BJ (cell line): Measurements from ENCODE around the gene ARHGAP26. TPM values are rescaled to one million over a fixed set of nuclear protein-coding genes. Genes with fewer than 3 reads are reported as not detected.

ENCODE experiments used
- CTCF ChIA-PET: fragments of 350-600 bp; formaldehyde crosslinking; extraction: SDS; loops from one replicate; lab custom pipeline; 2021; ENCODE audit warnings: antibody characterized with exemption, inconsistent platforms; lab: Yijun Ruan, JAX
- POLR2A ChIA-PET: fragments of 300-600 bp; sonication (Branson Sonifier 250); formaldehyde crosslinking; extraction: SDS; loops from one replicate; lab custom pipeline; 2021; ENCODE audit warnings: antibody characterized with exemption; lab: Charles Lee
- DNase-seq: peaks from one replicate; pipeline ENCODE4 v3.0.0-alpha.2; 2011; ENCODE audit warnings: low read depth
- H3K27me3 ChIP-seq: 2 replicates; pipeline ENCODE4 v1.6.0; 2011; ENCODE audit warnings: low read length; ENCODE audit not compliant: control insufficient read depth, insufficient read depth
- H3K36me3 ChIP-seq: 2 replicates; pipeline ENCODE4 v1.5.1; 2011; ENCODE audit warnings: low read length; ENCODE audit not compliant: control insufficient read depth, insufficient read depth
- H3K4me3 ChIP-seq: 2 replicates; pipeline ENCODE4 v1.5.1; 2011; ENCODE audit warnings: low read depth, mild to moderate bottlenecking, control low read depth, low read length
- polyA plus RNA-seq: library from polyadenylated mRNA; depleted of rRNA; stranded (reverse); fragments of >200 nt; gene quantifications from 2 replicates; pipeline ENCODE4 v1.2.3, GENCODE V29; 2011
- TF ChIP-seq, protein P1 (sequence below): IDR thresholded peaks from 2 replicates; pipeline ENCODE4 v1.5.1; 2011; ENCODE audit warnings: low read depth, mild to moderate bottlenecking, control low read depth, inconsistent platforms, low read length, moderate library complexity; ENCODE audit not compliant: insufficient read depth

ARHGAP26 gene
- polyA plus RNA-seq, 1 experiment = 4.8 TPM

DNA sequence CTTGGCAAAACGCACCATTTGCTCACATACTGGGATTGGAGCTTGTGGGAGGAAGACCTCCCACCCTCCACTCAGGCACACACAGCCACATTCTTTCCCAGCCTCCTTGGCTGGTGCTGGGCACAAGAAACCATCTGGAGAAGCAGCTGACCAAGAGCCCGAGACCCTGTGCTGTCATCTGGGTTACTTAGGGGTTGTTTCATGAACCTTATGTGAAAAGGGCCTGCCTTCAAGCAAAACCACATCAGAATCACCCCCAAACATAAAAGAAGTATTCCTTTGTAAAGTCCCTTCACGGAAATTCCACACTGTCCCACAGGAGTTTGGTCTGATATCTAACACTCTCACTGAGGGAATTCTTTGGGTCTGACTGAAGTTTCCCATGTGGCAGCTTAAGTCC is 461.2 kb downstream of the ARHGAP26 start:
- TF ChIP-seq, protein P1, sequence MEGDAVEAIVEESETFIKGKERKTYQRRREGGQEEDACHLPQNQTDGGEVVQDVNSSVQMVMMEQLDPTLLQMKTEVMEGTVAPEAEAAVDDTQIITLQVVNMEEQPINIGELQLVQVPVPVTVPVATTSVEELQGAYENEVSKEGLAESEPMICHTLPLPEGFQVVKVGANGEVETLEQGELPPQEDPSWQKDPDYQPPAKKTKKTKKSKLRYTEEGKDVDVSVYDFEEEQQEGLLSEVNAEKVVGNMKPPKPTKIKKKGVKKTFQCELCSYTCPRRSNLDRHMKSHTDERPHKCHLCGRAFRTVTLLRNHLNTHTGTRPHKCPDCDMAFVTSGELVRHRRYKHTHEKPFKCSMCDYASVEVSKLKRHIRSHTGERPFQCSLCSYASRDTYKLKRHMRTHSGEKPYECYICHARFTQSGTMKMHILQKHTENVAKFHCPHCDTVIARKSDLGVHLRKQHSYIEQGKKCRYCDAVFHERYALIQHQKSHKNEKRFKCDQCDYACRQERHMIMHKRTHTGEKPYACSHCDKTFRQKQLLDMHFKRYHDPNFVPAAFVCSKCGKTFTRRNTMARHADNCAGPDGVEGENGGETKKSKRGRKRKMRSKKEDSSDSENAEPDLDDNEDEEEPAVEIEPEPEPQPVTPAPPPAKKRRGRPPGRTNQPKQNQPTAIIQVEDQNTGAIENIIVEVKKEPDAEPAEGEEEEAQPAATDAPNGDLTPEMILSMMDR = no peak
- Histone ChIP-seq H3K27me3 (no peaks in the 10 kb centered on the region), H3K36me3 (no peaks in the 10 kb centered on the region), H3K4me3 (no peak overlapping the region)
- ChIA-PET POLR2A (no interaction called here), CTCF (no interaction called here)
- DNase-seq = no peak

GRCh38 chr5:143231973-143232812 is 462.0 kb downstream of the ARHGAP26 start:
- TF ChIP-seq, protein P1 = no peak
- DNase-seq = no peak
- Histone ChIP-seq H3K4me3 (no peak overlapping the region), H3K36me3 (no peaks in the 10 kb centered on the region), H3K27me3 (no peaks in the 10 kb centered on the region)
- ChIA-PET CTCF (interaction anchor here (1.4 kb wide), 1 partner anchor 11 kb away, joined by 5 read pairs; no protein-coding TSS in a partner anchor), POLR2A (no interaction called here)

GRCh38 chr5:143233031-143233430 is 462.9 kb downstream of the ARHGAP26 start:
- TF ChIP-seq, protein P1 = no peak
- Histone ChIP-seq H3K27me3 (no peaks in the 10 kb centered on the region), H3K36me3 (no peaks in the 10 kb centered on the region), H3K4me3 (no peak overlapping the region)
- ChIA-PET POLR2A (no interaction called here), CTCF (interaction anchor here (1.4 kb wide), 1 partner anchor 11 kb away, joined by 5 read pairs; no protein-coding TSS in a partner anchor)
- no peak for DNase-seq

DNA sequence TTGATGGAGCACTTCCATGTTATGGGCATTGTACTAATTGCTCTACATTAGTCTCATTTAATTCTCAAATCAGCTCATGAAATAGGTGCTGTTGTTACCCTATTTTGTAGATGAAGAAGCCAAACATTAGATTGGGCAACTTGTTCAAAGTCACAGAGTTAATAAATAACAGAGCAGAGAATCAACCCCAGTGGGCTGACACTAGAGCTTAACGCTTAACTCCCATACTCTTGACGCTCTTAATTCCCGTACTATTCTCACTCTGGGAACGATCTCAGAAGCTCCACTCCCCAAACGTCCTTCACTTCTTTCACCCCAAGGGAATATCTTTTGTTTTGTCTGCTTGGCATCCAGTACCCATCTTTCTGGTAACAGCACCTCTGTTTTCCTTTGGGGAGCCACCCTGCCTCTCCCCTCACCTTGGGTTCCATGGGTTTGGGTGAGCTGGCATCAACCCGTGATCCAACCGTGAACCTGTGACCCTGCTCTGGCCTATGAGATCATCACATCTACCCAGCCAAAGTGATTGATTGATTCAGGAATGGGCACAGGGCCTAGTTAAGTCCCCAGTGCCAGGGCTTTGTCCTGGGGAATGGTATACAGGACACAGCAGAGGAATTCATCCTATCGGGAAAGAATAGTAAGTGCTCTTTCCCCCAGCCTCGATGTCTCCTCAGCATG is 464.1 kb downstream of the ARHGAP26 start:
- CTCF ChIA-PET = no interaction called here
- POLR2A ChIA-PET = no interaction called here

DNA sequence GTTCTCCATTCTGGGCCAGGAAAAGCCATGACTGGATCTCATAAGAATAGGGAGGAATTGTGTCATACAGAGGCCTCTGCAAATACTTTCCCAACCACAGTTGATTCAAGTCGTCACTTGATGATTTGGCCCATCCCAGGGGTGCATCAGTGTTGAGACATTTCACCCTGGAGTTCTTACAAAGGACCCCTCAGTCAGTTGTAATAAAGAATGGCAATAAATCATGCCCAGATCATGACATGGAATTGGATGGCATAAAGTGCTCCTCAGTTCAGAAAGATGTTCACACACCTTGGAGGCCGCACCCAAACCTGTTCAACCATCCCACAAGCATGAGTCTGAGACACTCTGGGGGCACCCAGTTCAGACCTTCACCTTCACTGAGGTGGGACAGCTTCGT is 465.2 kb downstream of the ARHGAP26 start:
- ChIA-PET CTCF (interaction anchor here (0.7 kb wide), 1 partner anchor 31 kb away, joined by 3 read pairs; no protein-coding TSS in a partner anchor), POLR2A (no interaction called here)
- TF ChIP-seq, protein P1 = no peak
- no peaks in the 10 kb centered on the region for H3K36me3 ChIP-seq
- H3K27me3 ChIP-seq = no peaks in the 10 kb centered on the region
- H3K4me3 ChIP-seq = no peak overlapping the region
- peak; percentile 54 for DNase-seq

More for the DNA sequence above, 464.1 kb downstream of the ARHGAP26 start:
- DNase-seq = no peak
- TF ChIP-seq, protein P1 = no peak
- no peak overlapping the region for H3K4me3 ChIP-seq
- H3K36me3 ChIP-seq = no peaks in the 10 kb centered on the region
- H3K27me3 ChIP-seq = no peaks in the 10 kb centered on the region
